HG03095 (cell line): Measurements from ENCODE around the gene RAB3IP.

Experiments used
- ATAC-seq: cut with Tn5 transposase; IDR thresholded peaks from one replicate; pipeline ENCODE4 v1.9.1; 2021; ENCODE audit warnings: moderate library complexity; ENCODE audit not compliant: unreplicated experiment

Gene RAB3IP, protein sequence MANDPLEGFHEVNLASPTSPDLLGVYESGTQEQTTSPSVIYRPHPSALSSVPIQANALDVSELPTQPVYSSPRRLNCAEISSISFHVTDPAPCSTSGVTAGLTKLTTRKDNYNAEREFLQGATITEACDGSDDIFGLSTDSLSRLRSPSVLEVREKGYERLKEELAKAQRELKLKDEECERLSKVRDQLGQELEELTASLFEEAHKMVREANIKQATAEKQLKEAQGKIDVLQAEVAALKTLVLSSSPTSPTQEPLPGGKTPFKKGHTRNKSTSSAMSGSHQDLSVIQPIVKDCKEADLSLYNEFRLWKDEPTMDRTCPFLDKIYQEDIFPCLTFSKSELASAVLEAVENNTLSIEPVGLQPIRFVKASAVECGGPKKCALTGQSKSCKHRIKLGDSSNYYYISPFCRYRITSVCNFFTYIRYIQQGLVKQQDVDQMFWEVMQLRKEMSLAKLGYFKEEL

DNA sequence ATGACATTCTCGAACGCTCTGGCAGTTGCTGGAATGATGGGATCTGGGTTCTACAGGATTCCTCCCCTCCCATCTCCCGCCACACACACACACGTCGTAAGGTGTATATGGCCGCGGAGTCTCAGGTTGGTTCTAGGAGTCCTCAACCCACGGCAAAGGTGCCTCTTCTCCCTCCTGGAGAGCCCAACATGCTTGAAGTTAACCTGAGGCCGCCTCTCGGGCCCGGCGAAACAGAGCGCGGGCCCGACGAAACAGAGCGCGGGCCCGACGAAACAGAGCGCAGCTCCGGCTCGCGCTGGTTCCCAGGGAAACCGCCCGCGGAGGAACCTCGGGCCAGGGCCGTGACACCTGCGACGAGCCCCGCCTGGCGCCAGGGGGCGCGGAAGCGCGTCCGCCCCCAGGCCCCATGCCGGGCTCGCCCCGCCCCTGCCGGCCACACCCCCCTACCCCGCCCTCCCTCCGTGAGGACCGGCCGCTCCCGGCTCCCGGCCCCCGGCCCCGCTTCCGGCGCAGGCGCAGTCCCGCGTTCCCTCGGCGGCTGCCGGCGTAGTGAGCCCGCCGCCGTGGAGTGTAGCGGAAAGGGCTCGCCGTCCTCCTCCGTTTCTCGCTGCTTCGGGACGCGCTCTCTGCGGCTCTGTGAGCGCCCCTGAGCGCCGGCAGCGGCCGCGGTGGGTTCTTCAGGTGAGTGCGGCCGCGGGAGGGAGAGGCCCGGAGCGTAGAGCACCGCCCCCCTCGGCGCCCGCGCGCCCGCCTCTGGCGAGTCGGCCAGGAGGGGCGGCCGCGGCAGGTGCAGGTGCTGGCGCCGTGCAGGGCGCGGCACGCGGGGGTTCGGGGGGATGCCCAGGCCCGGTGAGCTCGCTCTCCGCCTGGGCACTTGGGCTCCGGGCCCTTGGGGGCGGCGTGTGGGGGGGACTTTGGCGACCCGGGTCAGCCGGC is at the start of gene RAB3IP:
Gene RAB3IP (plus strand): TSS at position 510 of the 936 bp plus-strand sequence. CDS start 16,549 bp downstream, outside the sequence.
- ATAC-seq: peak; percentile 86

DNA sequence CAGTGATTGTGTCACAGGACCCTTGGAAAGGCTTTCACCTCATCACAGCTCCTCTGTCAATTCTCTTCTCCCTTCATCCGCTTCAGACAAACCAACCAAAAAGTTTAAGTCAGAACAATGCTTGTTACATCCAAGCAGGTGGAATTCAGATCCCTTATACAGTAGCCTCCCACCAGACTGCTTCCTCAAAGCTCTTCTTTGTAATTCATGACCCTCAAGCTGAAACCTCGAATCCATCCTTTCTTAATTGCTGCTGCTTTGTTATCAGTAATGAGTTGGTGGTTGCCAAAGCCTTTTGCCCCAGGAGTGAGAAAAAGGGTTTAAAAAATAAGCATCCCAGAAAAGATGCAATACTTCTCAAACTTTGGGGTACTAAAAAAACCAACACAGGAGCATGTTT is 49.0 kb upstream of the RAB3IP start:
- ATAC-seq: no peak

DNA sequence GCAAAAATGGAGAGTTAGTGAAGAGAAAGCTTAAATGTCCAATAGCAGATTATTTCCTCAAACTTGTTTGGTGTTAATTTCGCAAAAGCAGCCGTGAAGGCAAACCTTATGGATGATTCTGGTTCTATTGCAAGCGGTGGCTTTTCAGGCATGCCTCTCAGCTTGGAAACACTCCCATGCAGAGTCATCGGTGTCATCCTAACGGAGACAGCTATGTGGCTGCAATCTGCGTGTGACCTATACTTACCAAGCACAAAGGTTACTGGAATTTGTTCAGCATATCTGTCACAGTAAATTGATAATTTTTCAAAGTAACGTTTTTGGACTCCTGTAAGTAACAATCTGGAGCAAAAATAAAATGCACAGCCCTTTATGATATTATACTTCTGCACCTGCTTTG is 44.5 kb upstream of the RAB3IP start:
- no peak for ATAC-seq

DNA sequence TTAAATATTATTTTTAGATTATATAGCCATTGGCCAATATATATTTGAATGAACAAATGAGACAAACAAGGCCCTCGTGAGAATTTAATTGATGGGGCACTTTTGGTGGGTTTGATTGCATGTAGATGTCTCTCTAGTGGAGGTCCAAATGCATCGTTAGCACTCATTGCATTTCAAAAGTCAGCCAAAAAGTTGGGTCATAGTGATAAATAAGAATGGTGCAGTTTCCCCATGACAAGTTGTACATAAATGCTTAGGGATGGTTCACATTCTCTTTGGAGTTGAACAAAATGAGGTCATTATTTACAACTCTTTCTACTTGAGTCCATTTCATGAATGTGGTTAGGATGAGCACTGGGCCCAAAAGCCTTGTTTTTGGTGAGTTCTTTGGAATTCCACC is 40.6 kb upstream of the RAB3IP start:
- no peak for ATAC-seq

DNA sequence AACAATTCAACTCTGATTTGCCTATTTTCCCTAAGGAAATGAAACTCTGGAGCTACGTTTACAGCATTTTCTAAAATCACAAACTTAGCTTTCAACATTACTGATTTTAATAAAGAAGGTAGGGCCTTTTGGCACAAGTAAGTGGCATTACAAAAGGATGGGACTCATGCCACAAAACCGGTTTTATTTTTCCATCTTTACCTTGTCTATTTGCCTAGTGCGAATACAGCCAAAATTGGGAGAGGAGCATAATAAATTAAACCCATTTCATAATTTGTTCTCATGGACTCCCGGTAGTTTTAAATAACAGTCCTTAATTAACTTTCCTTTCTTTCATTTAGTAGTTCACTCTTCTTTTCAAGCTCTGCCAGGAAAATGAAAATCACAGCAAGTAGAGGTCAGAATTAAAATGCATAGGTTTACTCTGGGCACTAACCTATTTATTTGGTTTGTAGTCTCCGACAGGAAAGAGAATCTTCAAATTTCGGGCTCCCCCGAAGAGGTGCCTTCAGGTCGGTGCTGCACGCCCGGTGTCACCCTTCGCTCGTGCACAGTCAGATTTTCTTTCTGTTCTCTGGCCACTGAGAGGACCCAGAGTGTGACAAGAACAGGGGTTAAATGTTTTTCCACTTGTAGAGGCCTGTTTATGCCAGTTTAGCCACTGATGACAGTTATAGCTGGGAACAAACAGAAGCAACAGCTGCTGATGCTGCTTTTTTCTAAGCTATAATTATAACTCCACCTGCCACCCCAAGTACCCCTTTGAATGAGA is 39.7 kb upstream of the RAB3IP start, which contains the start of gene BEST3:
Gene BEST3 (minus strand): TSS at position 535 of the 772 bp plus-strand sequence. CDS start 1,505 bp downstream, outside the sequence.
- ATAC-seq: no peak

DNA sequence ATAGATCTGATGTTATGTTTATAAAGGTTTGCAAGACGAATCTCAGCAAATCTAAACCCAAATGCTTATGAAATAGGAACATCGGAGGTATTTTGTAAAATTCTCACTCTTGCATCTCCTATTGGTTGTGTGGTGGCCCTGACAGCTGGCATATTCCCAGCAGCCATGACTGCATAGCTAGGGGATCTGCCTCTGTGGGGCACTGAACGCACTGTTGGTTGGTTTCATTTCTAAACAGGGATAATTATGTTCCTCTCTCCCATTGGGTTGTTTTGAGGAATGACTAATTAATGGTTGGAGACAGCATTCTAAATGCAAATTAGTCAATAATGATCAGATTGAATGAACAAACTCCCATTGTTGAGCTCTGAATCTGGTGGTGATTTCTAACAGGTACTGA is 36.8 kb upstream of the RAB3IP start:
- ATAC-seq: no peak

DNA sequence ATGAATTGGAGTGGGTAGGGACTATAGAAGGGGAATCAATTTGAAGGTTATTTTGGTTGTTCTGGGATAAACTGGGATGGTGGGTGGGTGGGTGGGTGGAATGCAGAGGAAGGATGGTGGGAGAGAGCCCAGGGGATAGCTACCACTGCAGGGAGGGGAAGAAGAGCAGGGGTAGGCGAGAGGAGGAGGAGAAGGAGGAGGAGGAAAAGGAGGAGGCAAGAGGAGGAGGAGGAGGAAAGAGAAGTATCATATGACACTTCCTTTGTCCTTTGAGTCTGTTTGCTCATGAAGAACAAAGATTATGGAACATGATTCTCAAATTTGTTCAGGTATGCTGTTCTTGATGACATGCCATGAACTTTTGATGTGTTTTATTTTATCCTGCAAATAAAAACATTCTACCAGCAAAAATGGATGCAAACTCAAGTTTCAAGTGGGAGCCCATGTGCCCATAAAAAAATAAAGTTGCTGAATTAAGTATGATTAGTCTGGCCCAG is 35.5 kb upstream of the RAB3IP start:
- no peak for ATAC-seq

DNA sequence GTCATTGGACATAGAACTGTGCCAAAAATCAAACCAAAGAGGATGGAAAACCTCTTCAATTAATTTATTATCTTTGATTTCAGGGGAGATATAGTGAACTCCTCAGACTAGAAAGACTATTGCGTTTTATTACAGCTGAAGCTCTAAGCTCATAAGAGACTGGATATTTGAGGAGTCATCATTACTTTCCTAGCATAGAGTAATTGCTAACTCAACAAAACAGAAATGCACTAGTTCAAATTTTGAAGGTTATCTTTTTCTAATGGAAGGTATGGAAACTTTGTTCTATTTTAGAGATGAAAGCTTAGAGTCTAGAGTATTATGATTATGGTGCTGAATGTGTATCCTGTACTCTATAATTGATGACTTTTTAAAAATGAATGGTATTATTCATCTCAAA is 34.3 kb upstream of the RAB3IP start:
- ATAC-seq: no peak

DNA sequence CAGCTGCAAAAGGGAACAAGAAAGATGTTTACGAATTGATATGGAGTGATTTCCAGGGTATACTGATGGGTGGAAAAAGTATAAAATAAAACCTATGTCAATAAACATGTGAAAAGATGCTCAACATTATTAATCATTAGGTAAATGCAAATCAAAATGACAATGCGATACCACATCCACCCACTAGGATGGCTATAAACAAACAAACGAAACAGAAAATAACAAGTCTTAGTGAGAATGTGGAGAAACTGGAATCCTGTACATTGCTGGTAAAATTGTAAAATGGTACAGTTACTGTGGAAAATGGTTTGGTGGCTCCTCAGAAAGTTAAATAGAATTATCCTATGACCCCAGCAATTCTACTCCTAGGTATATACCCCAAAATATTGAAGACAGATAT is 30.0 kb upstream of the RAB3IP start:
- ATAC-seq: no peak

DNA sequence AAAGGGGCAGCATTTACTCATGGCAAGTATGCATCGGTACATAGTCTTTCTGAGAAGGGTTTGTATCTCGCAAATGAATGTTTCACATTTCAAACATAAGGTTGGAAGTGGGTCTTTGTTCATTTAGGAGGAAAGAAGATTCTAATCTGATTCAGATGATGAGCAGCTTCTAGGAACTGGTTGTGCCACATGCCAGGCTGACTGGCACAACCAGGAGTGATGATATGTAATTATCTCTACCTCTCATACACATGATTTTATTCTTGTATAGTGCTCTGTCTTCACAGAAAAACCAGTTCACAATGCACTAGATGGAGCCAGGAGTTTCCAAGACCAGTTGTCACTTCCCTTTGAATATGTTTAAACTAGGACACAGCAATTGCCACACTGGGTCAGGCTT is 25.8 kb upstream of the RAB3IP start:
- no peak for ATAC-seq

DNA sequence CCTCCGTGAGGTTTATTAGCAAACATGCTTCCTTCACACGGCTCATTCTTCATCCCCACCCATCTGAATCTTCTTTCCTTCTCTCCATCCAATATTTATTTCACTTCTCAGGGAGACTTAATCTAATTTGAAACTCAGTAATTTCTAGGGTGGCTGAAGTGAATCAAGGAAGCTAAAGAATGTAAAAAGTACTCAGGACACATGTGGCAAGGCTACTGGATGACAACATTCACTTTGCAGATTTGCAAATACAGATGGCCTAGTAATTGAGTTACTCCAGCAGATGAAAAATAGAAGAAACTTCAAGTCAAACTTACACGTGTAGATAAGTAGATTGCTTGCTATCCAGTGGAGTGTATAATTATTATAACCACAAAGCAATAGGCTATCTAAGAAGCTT is 24.1 kb upstream of the RAB3IP start:
- no peak for ATAC-seq

DNA sequence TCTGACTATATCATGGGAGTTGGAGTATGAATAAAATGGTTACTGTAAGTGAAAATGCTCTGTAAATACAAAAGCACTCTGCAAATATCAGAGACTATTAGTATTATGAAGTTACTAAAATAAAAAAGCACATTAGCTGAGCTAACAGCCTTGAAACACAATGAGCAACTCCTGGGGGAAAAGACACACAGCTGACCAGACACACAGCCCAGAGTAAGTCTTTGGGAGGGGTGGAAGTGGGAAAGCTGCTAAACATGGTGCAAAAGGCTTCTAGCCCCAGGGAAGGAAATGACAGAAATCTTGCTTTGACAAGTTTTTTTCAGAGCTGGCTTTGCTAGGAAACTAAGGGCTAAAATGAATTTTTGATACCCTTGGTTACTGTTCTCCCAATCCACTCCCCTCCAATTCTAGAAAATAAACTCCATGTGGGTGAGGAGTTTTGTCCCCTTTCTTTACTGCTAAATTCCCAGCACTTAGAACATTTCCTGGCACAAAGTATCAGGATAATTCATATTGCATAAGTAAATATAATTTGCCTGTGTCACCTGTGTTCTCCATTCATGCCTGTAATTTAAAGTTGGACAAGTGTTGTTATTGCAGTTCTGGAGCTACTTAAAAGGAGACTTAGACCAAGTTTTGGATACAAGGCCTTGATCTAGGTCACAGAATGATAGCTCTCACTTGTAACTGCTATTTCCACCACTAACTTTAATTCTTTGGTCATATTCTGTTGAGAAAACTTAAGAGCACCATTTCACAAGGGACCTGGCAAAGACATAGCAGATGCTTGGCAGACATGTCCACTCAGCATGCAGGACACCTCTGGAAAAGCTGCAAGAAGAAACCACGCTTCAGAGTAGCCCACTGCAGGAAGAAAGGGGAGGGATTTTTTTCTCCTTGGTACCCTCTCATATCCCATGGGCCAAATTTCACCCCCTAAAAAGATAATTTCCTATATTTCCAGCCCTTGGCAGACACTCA is 19.0 kb upstream of the RAB3IP start:
- ATAC-seq: no peak

DNA sequence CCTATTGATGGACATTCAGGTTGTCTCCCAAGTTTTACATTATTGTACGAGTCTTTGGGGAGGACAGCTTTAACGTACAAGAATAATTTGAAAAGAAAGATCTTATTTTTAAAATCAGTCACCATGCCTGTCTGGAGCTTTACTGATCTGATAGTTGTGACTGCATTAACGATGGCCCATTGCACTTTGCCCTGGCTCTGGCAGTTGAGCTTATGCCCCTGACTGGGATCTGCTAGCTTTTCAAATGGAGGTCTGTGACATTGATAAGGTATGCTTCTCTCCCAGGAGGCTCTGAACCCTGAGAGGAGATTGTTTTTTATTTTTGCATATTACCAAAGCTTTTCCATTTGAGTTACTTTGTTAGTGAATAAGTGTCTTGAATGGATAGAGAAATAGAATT is 17.9 kb upstream of the RAB3IP start:
- ATAC-seq: no peak

DNA sequence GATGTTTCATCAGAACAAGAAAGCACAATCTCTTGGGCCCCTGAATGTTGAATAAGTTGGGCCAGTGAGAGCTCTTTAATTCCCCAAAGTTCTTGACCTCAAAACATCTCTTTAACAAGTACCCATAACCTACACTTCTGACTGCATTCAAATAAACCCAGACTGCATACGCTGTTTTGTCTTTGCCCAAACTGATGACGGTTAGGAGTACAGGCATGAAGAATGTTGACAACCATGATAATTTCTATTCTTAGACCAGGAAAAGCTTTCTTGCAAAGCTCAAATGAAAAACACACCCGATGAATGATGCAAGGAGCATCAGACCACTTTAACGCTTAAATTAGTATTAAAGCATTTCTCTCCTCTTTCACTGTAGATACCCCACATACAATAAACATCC is 11.7 kb upstream of the RAB3IP start:
- no peak for ATAC-seq

DNA sequence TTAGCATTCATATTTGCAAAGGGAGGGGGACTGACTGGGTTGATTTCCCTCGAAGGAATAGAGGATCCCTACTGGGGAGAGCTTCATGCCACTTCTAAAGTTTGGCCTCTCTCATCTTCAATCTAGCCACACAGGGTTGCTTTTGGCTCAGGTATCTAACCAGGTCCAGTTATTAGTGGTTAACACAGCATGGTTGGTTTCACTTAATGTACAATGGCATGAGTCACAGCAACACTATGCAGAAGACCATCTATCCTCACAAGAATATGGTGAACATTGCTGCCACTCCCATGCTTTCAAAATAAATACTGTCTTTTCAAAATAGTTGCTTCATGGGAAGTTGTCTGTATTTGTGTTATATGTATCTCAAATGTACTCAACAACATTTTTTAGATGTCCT is 6.6 kb upstream of the RAB3IP start:
- ATAC-seq: no peak

DNA sequence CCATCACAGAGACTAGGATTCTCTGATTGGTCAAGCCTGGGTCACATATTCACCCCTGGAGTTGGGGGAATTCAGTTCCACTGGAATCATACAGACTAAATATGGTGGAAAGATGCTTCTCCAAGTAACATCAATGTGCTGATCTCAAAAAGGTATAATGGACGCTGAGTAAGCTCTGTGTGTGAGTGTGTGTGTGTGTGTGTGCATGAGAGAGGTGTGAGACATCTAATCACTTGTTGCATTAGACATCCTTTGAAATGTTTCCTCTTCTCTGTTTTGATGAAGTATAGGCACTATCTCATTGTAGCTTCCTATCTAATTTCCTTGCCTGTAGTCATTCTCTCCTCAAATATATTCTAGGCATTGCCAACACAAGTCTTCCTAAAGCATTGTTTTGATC is 5.0 kb upstream of the RAB3IP start:
- ATAC-seq: no peak

DNA sequence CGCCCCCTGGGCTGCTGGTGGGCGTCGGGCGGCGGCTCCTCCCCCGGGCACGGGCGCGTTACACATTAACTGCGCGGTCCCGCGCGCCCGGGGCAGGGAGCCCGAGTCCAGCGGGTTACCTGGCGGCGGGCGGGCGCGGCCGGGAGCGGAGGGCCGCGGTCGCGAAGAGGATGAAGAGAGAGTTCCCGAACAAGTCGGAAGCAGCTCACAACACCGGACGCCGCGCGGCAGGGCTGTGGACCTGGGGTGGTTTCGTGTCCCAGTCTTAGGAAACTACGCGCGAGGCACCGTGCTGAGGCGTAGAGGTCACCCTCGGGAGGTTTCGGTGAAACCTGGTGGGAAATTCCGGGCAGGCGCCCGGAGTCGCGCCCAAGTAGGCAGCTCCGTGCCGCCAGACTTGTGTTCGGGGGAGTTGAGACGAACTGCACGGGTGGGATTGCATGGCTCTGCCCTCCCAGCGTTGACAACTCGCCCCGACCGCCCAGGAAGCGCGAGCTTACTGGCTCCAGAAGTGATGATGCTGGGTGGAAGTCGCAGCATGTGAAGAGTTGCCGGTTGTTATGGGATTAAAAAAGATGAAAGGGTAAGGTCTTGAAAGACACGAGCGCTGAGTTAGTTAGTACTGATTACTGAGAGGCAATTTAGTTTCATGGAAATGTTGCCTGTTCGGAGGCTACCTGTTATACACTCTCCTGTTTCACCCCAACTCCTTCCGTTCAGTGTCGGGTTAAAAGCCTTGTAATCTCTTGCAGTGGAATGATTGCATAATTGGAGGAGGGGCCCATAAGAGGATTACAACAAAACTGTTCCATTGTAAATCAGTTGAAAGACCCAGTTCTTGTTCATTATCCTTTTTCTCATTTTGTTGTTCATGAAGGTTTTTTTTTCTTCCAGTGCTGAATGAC is 879 bp downstream of the RAB3IP start:
- ATAC-seq: peak; percentile 37

DNA sequence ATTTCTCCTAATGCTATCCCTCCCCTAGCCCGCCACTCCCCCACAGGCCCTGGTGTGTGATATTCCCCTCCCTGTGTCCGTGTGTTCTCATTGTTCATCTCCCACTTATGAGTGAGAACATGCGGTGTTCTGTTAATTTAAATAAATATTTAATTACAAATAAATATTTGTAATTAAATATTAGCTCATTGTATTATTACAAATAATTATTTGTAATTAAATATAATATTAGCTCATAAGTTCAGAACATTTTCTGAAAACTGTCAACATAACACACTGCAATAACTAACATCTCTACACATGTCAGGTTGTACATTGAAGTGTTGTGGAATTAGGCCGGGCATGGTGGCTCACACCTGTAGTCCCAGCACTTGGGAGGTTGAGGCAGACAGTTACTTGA is 5.4 kb downstream of the RAB3IP start:
- no peak for ATAC-seq

DNA sequence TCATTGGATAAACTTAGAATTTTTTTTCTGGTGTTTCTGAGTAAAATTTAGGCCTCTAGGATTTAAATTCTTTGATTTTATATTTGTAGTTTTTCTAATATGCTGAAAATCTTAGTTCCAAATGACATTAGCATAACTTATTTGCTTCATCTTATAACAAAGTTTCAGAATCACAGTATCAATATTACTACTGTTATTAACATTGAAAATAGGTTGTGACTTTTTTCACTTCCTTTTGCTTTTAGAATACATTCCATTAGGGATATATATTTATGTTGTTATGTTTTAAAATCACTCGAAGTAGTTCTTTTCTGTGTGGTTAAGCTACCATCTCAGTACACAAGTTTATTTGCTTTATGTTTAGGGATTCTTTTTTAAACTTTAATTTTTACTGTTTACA is 12.8 kb downstream of the RAB3IP start:
- no peak for ATAC-seq
